ENCODE results near the gene SMIM43. TPM values are rescaled to one million over a fixed set of nuclear protein-coding genes. Genes with fewer than 3 reads are reported as not detected.

The SMIM43 gene
- polyA plus RNA-seq, 1 of the 3 experiments (the other 2 are of a cell fraction) = 37.2 TPM

- TF ChIP-seq REST (IDR thresholded peaks at IDR 0.05; ENCODE audit: low read depth, low read length) = no peak
- peak; percentile 54 for TF ChIP-seq TCF12 (IDR thresholded peaks at IDR 0.05)
- no peak for TF ChIP-seq CHD2 (IDR thresholded peaks at IDR 0.05; ENCODE audit: low read length, partially characterized antibody)
- peak; percentile 55 for TF ChIP-seq JUND (IDR thresholded peaks at IDR 0.05)
- 0 out of 2 replicates have a peak, but pooled peaks have one; percentile 6 for TF ChIP-seq PBX3 (IDR thresholded peaks at IDR 0.05)
- TF ChIP-seq YY1 (IDR thresholded peaks at IDR 0.05; ENCODE audit: low read depth) = no peak
These were observed 36.9 kb downstream of the SMIM43 start (continued) for GRCh38 chr4:121728066-121728465.

DNA sequence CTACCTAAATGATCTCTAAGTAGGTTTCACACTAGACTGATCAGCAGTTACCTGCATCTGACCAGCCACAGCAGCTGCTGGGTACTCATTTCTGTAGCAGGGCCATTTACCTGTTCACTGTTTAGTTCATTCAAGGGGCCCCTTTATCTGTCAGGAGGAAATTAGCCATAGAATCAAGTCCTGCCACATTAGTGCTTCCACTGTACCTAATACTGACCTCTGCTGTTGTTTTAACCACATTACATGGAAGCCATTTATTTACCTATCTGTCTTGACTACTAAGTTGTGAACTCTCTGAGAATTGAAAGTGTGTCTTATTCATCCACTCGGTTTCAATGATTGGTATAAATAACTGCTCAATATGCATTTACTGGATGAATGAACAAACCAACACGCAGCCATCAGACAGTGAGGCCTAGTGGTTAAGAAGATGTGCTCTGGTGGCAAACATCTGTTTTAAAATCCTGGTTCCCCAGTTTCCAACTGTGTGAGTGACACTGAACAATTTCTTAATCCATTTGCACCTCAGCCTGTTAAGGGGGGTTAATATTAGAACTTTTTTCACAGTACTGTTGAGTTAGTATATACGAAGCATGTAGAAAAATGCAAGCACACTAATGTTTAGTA lies 38.2 kb downstream of the SMIM43 start:
- no peaks in the 10 kb centered on the region for H4K20me1 ChIP-seq (ENCODE audit: insufficient read depth)
- H3F3A ChIP-seq (replicated peaks; ENCODE audit: insufficient read depth) = peaks cover 22% of the 10 kb centered on the region
- H3K9me3 ChIP-seq = no peaks in the 10 kb centered on the region
- no peaks in the 10 kb centered on the region for H3K4me1 ChIP-seq (ENCODE audit: control insufficient read depth in 1 of 2, insufficient read depth in 2 of 2, low read depth in 1 of 2, low read length in 1 of 2)
- no peaks in the 10 kb centered on the region for H3K79me2 ChIP-seq (ENCODE audit: insufficient read depth)
- H2AFZ ChIP-seq (ENCODE audit: low read depth) = peak overlapping the region; percentile 60; the same call in 1 of the 2 replicates
- no peak overlapping the region for H3K4me2 ChIP-seq
- ChIA-PET POLR2A (no interaction called here), CTCF (interaction anchor here (1.6 kb wide), 2 partner anchors 10 to 12 kb away, joined by 5 to 6 read pairs; no protein-coding TSS in a partner anchor)
- H3K36me3 ChIP-seq (replicated peaks in 1 of 2; ENCODE audit: control insufficient read depth in 1 of 2, insufficient read depth in 2 of 2, low read length in 1 of 2) = no peaks in the 10 kb centered on the region
- H3K9ac ChIP-seq = no peak overlapping the region
- DNase-seq = peak; percentile 22
- no peak overlapping the region; a peak in 1 of 4 replicates for H3K4me3 ChIP-seq (ENCODE audit: low read depth in 2 of 2, low read length in 1 of 2)
- peak overlapping the region in 1 of 2 experiments; percentile 73; a peak in 2 of 4 replicates for H3K27ac ChIP-seq (ENCODE audit: low read depth in 2 of 2, low read length in 1 of 2)
- H3K9me2 ChIP-seq = no peaks in the 10 kb centered on the region
- TF ChIP-seq RAD21 (IDR thresholded peaks at IDR 0.05; ENCODE audit: low read length) (peak; percentile 73), NRF1 (IDR thresholded peaks at IDR 0.05; ENCODE audit: low read depth, low read length) (no peak), CTCF (IDR thresholded peaks at IDR 0.05) (peak; percentile 72), ELF1 (IDR thresholded peaks at IDR 0.05) (no peak), SMC3 (IDR thresholded peaks at IDR 0.05; ENCODE audit: low read depth, low read length) (peak; percentile 65)
- no peaks in the 10 kb centered on the region for H3K27me3 ChIP-seq (ENCODE audit: insufficient read depth)
- 41% methylated on average over 3 of the region's 3 CpGs for WGBS (ENCODE audit: low lambda C conversion rate)

Data from SK-N-SH (cell line).